ACC112 (cell line): Measurements from ENCODE around the gene SLC24A3.

Experiments
- H2AFZ ChIP-seq: fragments of 200-600 bp; sonication (generic); one replicate; pipeline ENCODE4 v1.6.0; 2017; ENCODE audit warnings: antibody characterized with exemption, low read length; ENCODE audit not compliant: unreplicated experiment
- H3K27ac ChIP-seq: fragments of 200-600 bp; sonication (generic); 2 replicates; pipeline ENCODE4 v1.5.1; 2014; ENCODE audit warnings: low read depth, mild to moderate bottlenecking, antibody characterized with exemption, low read length, moderate library complexity
- H3K27me3 ChIP-seq: fragments of 200-600 bp; sonication (generic); 2 replicates; pipeline ENCODE4 v1.6.1; 2014; ENCODE audit warnings: mild to moderate bottlenecking, antibody characterized with exemption, low read length, moderate library complexity, mixed read lengths; ENCODE audit not compliant: insufficient read depth
- H3K36me3 ChIP-seq: fragments of 200-600 bp; sonication (generic); 2 replicates; pipeline ENCODE4 v1.6.1; 2016; ENCODE audit warnings: mild to moderate bottlenecking, antibody characterized with exemption, low read length, moderate library complexity, mixed read lengths; ENCODE audit not compliant: insufficient read depth
- H3K4me1 ChIP-seq: fragments of 200-600 bp; sonication (generic); one replicate; pipeline ENCODE4 v1.6.1; 2016; ENCODE audit warnings: low read length, mixed read lengths; ENCODE audit not compliant: insufficient read depth, unreplicated experiment, control insufficient read depth
- H3K4me3 ChIP-seq: fragments of 200-600 bp; sonication (generic); 2 replicates; pipeline ENCODE4 v1.5.1; 2014; ENCODE audit warnings: mild to moderate bottlenecking, low read depth, low read length
- H3K79me2 ChIP-seq: fragments of 200-600 bp; sonication (generic); one replicate; pipeline ENCODE4 v1.6.0; 2016; ENCODE audit warnings: low read length; ENCODE audit not compliant: control insufficient read depth, unreplicated experiment, insufficient read depth

Gene SLC24A3

DNA sequence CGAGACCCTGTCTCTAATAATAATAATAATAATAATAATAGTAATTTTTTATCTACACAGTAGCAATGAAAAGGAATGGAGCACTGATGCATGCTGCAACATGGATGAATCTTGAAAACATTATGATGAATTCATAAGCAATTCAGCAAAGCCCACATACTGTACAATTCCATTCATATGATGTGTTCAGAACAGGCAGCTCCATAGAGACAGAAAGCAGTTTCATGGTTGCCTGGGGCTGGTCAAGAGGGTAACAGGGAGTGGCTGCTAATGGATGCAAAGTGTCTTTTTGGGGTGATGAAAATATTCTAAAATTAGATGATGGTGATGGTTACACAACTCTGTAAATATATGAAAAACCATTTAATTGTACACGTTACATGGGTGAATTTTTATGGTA, 43.6 kb downstream of the SLC24A3 start:
- no peak overlapping the region for H3K27ac ChIP-seq
- H3K4me3 ChIP-seq = no peak overlapping the region
- no peaks in the 10 kb centered on the region for H3K4me1 ChIP-seq
- no peaks in the 10 kb centered on the region for H3K36me3 ChIP-seq
- H3K79me2 ChIP-seq = no peaks in the 10 kb centered on the region
- no peak overlapping the region for H2AFZ ChIP-seq
- H3K27me3 ChIP-seq = no peaks in the 10 kb centered on the region

DNA sequence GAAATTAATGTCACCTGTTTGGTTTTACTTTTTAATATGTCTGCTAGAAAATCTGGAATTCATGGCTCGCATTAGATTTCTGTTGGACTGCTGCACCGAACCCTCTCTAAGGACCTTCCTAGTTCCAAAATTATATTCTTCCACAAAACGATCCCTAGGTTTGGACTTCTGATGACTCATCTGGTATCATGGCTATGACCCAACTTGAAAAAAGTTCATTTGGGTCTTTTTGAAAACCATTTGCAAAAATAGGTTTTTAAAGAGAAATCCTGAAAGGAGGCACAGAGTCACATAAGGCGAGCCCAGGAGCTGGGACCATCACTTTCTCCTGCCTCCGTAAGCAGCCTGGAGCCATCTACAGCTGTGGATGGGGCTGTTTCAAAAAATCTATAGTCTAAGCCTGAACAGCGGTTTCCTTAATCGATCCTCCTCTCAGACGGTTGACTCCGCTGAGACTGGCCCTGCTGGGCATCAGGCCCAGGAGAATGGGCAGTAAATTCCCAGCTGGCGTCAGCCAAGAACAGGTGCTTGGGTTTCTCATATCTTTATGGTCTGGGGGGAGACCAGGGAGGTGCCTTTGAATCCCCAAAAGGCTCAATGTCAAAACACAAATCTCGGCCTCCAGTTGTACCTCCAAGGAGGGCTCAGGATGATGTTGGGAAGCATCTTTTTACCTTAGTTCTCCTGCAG, 44.6 kb downstream of the SLC24A3 start:
- Histone ChIP-seq H3K36me3 (no peaks in the 10 kb centered on the region), H3K27ac (no peak overlapping the region), H3K4me1 (no peaks in the 10 kb centered on the region)

DNA sequence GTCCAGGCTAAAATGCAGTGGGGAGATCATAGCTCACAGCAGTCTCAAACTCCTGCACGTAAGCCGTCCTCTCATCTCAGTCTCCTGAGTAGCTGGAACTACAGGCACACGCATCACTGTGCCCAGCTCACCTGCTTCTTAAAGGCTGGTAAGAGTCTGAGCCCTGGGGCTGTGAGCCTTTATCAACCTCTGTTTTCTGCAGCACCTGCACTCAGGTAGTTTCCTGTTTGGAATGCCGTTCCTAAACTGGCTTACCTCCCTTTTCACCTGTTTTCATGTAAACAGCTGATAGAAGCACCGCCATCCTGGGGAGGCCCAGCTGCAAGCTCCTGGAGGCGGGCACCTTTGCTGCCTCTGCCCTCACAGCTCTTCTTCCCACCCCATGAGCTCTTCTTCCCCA, 45.4 kb downstream of the SLC24A3 start:
- H2AFZ ChIP-seq = no peak overlapping the region
- H3K4me1 ChIP-seq = no peaks in the 10 kb centered on the region
- H3K27ac ChIP-seq = no peak overlapping the region
- H3K27me3 ChIP-seq = no peaks in the 10 kb centered on the region
- no peaks in the 10 kb centered on the region for H3K36me3 ChIP-seq
- no peaks in the 10 kb centered on the region for H3K79me2 ChIP-seq
- H3K4me3 ChIP-seq = no peak overlapping the region

More for the DNA sequence above, 44.6 kb downstream of the SLC24A3 start:
- no peaks in the 10 kb centered on the region for H3K79me2 ChIP-seq
- H3K27me3 ChIP-seq = no peaks in the 10 kb centered on the region
- no peak overlapping the region for H3K4me3 ChIP-seq
- H2AFZ ChIP-seq = no peak overlapping the region

DNA sequence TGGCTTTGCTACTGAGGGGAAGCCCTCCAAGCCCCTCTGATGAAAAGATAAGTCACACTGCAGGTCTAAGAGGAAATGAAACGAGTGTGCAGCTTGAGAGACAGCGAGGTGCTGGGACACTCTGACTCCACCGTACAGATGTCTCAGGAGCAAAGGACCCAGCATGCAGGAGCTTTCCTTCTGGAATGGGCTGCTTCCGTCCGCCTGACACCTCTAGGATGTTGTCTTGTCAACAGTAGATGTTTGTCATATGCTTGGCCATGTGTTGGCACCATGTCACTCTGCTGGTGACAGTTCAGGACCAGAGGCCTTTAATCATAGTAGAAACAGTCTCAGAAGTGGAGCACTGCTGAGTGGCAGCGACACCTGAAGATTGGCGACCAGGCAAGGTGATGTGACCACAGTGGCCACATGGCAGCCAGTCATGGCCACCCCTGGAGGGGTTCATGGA, 46.7 kb downstream of the SLC24A3 start:
- H2AFZ ChIP-seq = no peak overlapping the region
- no peaks in the 10 kb centered on the region for H3K79me2 ChIP-seq
- H3K4me3 ChIP-seq = no peak overlapping the region
- H3K27me3 ChIP-seq = no peaks in the 10 kb centered on the region
- H3K27ac ChIP-seq = no peak overlapping the region
- H3K4me1 ChIP-seq = no peaks in the 10 kb centered on the region
- H3K36me3 ChIP-seq = no peaks in the 10 kb centered on the region

DNA sequence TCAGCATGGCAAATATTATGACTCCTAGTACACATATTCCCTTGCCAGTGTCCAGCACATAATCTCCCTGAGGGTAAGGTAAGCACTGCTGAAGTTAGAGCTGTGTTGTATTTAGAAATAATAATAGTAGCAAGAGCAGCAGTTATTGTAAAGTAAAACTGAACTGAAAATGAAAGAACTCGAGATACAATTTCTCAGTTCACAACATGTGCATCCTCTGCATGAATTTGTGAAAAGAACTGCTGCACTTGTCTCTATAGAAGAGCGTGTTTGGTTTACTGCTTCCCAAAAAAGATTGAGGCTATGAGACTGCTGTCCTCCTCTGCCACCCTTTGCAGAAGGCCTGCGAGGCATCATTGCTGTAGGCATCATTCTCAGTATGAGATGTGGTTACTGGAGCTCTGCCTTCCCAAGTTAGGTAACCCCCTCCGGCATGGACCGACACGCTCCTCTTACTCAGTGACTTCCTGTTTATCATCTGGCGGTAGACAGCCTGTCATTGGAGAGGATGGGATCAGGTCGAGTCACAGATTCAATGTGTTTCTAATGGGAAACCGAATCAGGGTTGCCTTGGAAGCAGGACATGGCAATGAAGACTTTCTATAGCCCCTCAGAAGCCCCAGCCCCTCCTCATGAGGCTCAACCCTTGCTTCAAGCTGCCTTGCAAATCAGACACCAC, 48.1 kb downstream of the SLC24A3 start:
- Histone ChIP-seq H3K27me3 (no peaks in the 10 kb centered on the region), H3K36me3 (no peaks in the 10 kb centered on the region), H3K4me3 (no peak overlapping the region), H3K27ac (no peak overlapping the region), H3K79me2 (no peaks in the 10 kb centered on the region), H3K4me1 (no peaks in the 10 kb centered on the region), H2AFZ (no peak overlapping the region)

DNA sequence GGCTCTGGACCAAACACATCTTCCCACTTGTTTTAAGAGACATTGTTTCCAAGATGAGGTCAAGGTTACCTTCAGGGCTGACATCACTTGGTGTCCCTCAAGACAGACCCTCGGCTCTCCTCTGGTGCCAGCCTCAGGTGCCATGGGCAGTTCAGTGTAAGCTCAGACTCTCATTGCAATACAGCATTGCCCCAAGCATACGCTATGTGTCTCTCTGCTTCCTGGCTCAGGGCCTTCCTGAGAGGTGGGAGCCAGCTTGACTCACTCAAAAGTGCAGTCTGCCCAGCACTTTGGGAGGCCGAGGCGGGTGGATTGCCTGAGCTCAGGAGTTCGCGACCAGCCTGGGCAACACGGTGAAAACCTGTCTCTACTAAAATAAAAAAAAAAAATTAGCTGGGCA, 51.7 kb downstream of the SLC24A3 start:
- H3K4me1 ChIP-seq = no peaks in the 10 kb centered on the region
- no peak overlapping the region for H3K4me3 ChIP-seq
- H3K27ac ChIP-seq = no peak overlapping the region
- H2AFZ ChIP-seq = no peak overlapping the region
- H3K36me3 ChIP-seq = no peaks in the 10 kb centered on the region
- no peaks in the 10 kb centered on the region for H3K27me3 ChIP-seq
- no peaks in the 10 kb centered on the region for H3K79me2 ChIP-seq

DNA sequence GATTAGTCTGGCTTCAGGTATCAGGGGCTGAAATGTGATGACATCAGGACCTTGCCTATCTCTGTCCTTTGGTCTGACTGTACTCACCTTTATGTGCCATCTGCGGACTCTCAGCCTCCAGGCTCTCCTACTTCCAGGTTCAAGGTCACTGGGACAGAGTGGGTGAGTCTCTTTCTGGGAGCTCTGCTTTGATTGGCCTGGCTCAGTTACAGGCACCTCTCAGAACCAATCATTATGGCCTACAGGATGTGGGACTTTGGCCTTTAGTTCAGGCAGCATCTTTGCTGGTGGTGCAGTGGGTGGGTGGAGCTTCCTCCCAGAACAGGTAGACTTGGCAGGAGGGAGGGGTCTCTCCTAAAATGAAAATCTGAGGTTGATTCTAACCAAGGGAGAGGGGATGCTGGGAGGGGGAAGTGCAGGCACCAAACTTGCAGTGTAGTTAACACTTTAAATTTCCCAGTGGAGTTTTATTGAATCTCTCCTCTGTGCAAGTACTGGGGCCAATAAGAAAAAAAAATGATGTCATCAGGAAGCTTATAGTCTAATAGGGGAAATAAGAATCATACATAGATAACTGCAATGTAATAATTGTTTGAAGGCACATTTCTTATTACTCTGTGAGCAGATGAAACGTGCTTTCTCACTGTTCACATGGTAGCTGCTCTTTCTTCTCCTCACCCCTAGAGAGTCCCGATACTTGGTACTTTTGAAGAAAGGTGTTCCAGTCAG, 53.4 kb downstream of the SLC24A3 start:
- Histone ChIP-seq H3K27ac (no peak overlapping the region), H3K79me2 (no peaks in the 10 kb centered on the region), H3K4me1 (no peaks in the 10 kb centered on the region), H3K4me3 (no peak overlapping the region), H3K36me3 (no peaks in the 10 kb centered on the region), H2AFZ (no peak overlapping the region), H3K27me3 (no peaks in the 10 kb centered on the region)

DNA sequence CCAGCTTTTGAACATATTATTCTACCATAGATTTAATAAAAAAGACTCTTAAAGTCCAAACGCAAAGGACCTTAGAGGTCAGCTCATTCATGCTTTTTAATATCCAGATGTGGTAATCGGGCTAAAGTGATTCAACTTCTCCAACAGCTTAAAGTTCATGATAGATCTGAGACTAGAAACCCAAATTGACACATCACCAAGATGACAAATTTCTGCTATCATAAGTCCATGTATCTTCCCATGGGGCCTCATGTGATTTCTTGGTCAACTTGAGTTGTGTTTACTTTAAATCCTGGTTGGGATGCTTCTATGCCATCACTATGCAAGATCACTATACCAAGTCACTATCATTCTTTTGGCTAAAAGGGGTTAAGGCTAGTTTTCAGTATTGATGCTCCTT, 56.0 kb downstream of the SLC24A3 start:
- no peaks in the 10 kb centered on the region for H3K4me1 ChIP-seq
- H3K27me3 ChIP-seq = no peaks in the 10 kb centered on the region
- H3K36me3 ChIP-seq = no peaks in the 10 kb centered on the region
- H3K4me3 ChIP-seq = no peak overlapping the region
- H3K79me2 ChIP-seq = no peaks in the 10 kb centered on the region
- no peak overlapping the region for H2AFZ ChIP-seq
- no peak overlapping the region for H3K27ac ChIP-seq

DNA sequence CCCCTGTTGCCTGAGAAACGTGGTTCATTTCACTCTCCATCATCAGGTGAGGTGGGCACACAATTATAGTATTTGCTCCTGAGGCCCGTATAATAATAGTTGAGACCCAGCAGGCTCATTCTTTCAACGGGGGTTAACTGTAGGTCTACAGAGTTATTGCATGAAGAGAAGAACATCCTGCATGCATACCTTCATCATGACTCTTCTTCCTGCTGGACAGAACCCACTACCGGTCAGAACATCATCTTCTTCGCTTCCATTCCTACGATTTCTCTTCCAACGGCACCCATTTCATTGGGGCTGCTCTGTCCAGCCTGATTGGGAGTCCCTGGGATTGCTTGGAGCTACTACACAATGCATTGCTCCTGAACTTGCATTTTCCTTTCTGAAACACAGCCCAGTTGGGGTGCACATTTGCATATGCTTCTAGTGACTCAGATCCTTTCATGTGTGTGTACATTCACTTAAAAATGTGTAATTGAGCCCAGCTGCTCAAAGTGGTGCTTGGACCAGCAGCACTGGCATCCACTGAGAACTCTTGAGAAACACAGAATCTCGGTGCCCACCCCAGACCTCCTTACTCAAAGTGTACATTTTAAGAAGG, 57.4 kb downstream of the SLC24A3 start:
- Histone ChIP-seq H3K79me2 (no peaks in the 10 kb centered on the region), H2AFZ (no peak overlapping the region)

DNA sequence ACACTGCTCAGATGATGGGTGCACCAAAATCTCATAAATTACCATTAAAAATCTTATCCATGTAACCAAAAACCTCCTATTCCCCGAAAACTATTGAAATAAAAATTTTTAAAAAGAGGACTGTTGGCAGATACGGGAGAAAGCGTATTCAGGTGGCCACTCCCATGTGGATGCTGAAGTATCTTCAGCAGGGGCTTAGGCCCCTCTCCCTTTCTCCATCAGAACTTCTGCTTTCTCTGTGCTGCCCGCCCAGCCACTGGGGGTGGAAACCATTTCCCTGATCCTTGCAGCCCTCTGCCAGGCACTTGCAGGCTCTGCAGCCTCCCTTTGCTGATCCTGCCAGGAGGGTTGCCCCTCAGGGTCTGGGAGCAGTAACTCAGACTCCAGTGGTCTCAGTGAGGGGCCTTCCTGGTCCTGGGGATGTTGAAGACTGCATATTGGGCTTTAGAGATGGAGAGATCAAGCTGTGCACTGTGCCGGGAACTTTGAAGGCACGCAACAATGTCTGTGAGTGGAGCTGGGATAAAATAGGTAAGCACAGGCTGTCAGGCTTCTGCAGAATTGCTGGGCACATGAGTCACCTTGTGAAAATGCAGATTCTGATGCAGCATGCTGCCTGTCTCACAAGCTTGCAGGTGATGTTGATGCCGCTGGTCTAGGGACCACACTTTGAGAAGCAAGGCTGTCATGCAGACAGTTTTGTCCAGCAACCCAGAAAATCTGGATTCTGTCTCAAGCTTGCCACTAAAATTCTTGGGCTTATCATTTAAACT, 59.6 kb downstream of the SLC24A3 start:
- H3K79me2 ChIP-seq = no peaks in the 10 kb centered on the region
- H3K4me1 ChIP-seq = no peaks in the 10 kb centered on the region
- H2AFZ ChIP-seq = no peak overlapping the region
- H3K27ac ChIP-seq = no peak overlapping the region
- H3K27me3 ChIP-seq = no peaks in the 10 kb centered on the region
- no peak overlapping the region for H3K4me3 ChIP-seq
- H3K36me3 ChIP-seq = no peaks in the 10 kb centered on the region

More for the DNA sequence above, 57.4 kb downstream of the SLC24A3 start:
- no peak overlapping the region for H3K27ac ChIP-seq
- no peak overlapping the region for H3K4me3 ChIP-seq
- H3K36me3 ChIP-seq = no peaks in the 10 kb centered on the region
- no peaks in the 10 kb centered on the region for H3K4me1 ChIP-seq
- H3K27me3 ChIP-seq = no peaks in the 10 kb centered on the region
